COR-L47 (cell line): ENCODE measurements around the gene BBIP1.
"Not testable (repeated sequence)": the region's sequence is repeated elsewhere in the genome, so short reads cannot be mapped to it uniquely, and the experiment has no call there.

Source experiments
- DNase-seq: peaks from one replicate; lab custom pipeline; 2025; lab: John Stamatoyannopoulos, UW

The BBIP1 gene

GRCh38 chr10:110881905-110882304, 37.1 kb downstream of the BBIP1 start:
- no peak for DNase-seq

- no peak for DNase-seq
These were observed 37.7 kb downstream of the BBIP1 start for GRCh38 chr10:110881247-110881646.

GRCh38 chr10:110880012-110880411, 39.0 kb downstream of the BBIP1 start:
- DNase-seq: no peak

GRCh38 chr10:110876788-110877187, 42.2 kb downstream of the BBIP1 start:
- DNase-seq: no peak

- DNase-seq: no peak
These were observed 43.0 kb downstream of the BBIP1 start for GRCh38 chr10:110876000-110876399.

- no peak for DNase-seq
These were observed 45.0 kb downstream of the BBIP1 start for GRCh38 chr10:110873951-110874350.

- DNase-seq: no peak
These were observed 45.7 kb downstream of the BBIP1 start for GRCh38 chr10:110872984-110873923.

- DNase-seq: peak; percentile 39
These were observed 46.6 kb downstream of the BBIP1 start for GRCh38 chr10:110872145-110872983.

GRCh38 chr10:110871298-110872084, 47.5 kb downstream of the BBIP1 start, which contains the start of gene PDCD4:
TSS of gene PDCD4 (plus strand) at chr10:110871928. CDS start at chr10:110876028, 4,100 bp downstream.
- peak; percentile 83 for DNase-seq

- DNase-seq: no peak
These were observed 48.1 kb downstream of the BBIP1 start for GRCh38 chr10:110870823-110871297.

GRCh38 chr10:110868981-110869380, 50.0 kb downstream of the BBIP1 start:
- DNase-seq: no peak

- no peak for DNase-seq
These were observed 51.0 kb downstream of the BBIP1 start for GRCh38 chr10:110867807-110868465.

- DNase-seq: not testable (repeated sequence)
These were observed 51.8 kb downstream of the BBIP1 start for GRCh38 chr10:110867011-110867806.

GRCh38 chr10:110865809-110866482, 53.0 kb downstream of the BBIP1 start:
- no peak for DNase-seq

- no peak for DNase-seq
These were observed 53.7 kb downstream of the BBIP1 start for GRCh38 chr10:110865186-110865808.

- no peak for DNase-seq
These were observed 54.3 kb downstream of the BBIP1 start for GRCh38 chr10:110864662-110865140.

- DNase-seq: no peak
These were observed 55.0 kb downstream of the BBIP1 start for GRCh38 chr10:110863956-110864355.

- DNase-seq: no peak
These were observed 55.6 kb downstream of the BBIP1 start for GRCh38 chr10:110863361-110863760.

- DNase-seq: no peak
These were observed 56.0 kb downstream of the BBIP1 start for GRCh38 chr10:110862961-110863360.
